ENCODE results near the gene ZSWIM9.

- TF ChIP-seq POLR2AphosphoS5 (IDR thresholded peaks at IDR 0.05; ENCODE audit: low read depth, low read length) (no peak), POLR2A (IDR thresholded peaks at IDR 0.05; ENCODE audit: low read depth, low read length) (no peak), TAF1 (IDR thresholded peaks at IDR 0.05; ENCODE audit: borderline replicate concordance, low read depth, low read length) (no peak)
Observed at GRCh38 chr19:48169578-48169938, 922 bp upstream of the ZSWIM9 start.
